Mammary epithelial cell (primary cell): ENCODE data around the gene FBXW2.

ENCODE experiments used
- EZH2 ChIP-seq: IDR thresholded peaks from 2 replicates; pipeline ENCODE4 v1.6.1; 2012; ENCODE audit warnings: low read length, inconsistent platforms, borderline replicate concordance
- TF ChIP-seq, protein P1 (sequence below), 2 donors: IDR thresholded peaks in 1 of 2; conservative IDR thresholded peaks in 1 of 2; 2 replicates each; pipeline ENCODE4 v1.5.1; 2011 to 2012; ENCODE audit warnings: inconsistent platforms in 2 of 2, low read length in 2 of 2, mild to moderate bottlenecking in 2 of 2, control low read depth in 1 of 2, low read depth in 1 of 2; ENCODE audit not compliant: insufficient read depth in 1 of 2; ENCODE audit errors: extremely low read depth in 1 of 2

DNA sequence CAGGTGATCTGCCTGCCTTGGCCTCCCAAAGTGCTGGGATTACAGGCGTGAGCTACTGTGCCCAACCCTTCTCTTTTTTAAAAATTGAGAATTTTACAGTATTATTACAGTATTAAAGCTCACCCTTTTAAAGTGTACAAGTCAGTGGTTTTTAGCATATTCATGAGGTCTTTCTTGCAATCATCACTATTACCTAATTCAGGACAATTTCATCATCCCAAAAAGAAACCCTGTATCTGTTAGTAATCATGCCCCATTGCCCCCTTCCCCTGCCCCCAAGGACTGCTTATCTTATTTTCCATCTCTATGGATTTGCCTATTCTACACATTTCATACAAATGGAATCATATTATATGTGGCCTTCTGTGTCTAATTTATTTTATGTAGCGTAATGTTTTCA lies 56.3 kb downstream of the FBXW2 start:
- no peak for TF ChIP-seq EZH2
- TF ChIP-seq, protein P1, sequence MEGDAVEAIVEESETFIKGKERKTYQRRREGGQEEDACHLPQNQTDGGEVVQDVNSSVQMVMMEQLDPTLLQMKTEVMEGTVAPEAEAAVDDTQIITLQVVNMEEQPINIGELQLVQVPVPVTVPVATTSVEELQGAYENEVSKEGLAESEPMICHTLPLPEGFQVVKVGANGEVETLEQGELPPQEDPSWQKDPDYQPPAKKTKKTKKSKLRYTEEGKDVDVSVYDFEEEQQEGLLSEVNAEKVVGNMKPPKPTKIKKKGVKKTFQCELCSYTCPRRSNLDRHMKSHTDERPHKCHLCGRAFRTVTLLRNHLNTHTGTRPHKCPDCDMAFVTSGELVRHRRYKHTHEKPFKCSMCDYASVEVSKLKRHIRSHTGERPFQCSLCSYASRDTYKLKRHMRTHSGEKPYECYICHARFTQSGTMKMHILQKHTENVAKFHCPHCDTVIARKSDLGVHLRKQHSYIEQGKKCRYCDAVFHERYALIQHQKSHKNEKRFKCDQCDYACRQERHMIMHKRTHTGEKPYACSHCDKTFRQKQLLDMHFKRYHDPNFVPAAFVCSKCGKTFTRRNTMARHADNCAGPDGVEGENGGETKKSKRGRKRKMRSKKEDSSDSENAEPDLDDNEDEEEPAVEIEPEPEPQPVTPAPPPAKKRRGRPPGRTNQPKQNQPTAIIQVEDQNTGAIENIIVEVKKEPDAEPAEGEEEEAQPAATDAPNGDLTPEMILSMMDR (conservative IDR thresholded peaks at IDR 0.05 in 1 of 2, IDR thresholded peaks at IDR 0.05 in 1 of 2; ENCODE audit: extremely low read depth in 1 of 2, insufficient read depth in 1 of 2, low read depth in 1 of 2, low read length in 2 of 2), result no peak
